H9 (cell line): ENCODE results near the gene MYH15. TPM values are rescaled to one million over a fixed set of nuclear protein-coding genes. Genes with fewer than 3 reads are reported as not detected.

Source experiments
- DNase-seq: peaks from one replicate; pipeline ENCODE4 v3.0.0-alpha.2; 2017
- H2AFZ ChIP-seq: one replicate; pipeline ENCODE4 v1.6.1; 2013; ENCODE audit warnings: mild to moderate bottlenecking, low read length, control low read depth, moderate library complexity
- H2AK5ac ChIP-seq: 2 replicates; pipeline ENCODE4 v1.6.1; 2013; ENCODE audit warnings: low read length, control low read depth, mixed read lengths; ENCODE audit not compliant: insufficient read length
- H2BK120ac ChIP-seq: one replicate; pipeline ENCODE4 v1.6.1; 2013; ENCODE audit warnings: low read depth, mild to moderate bottlenecking, low read length, control low read depth, inconsistent platforms; ENCODE audit not compliant: poor library complexity, severe bottlenecking
- H2BK12ac ChIP-seq: 2 replicates; pipeline ENCODE4 v1.6.1; 2013; ENCODE audit warnings: low read length, control low read depth, mixed read lengths, low read depth; ENCODE audit not compliant: insufficient read length
- H2BK15ac ChIP-seq: 2 replicates; pipeline ENCODE4 v1.6.1; 2013; ENCODE audit warnings: low read depth, low read length, control low read depth
- H2BK20ac ChIP-seq: one replicate; pipeline ENCODE4 v1.6.1; 2013; ENCODE audit warnings: low read depth, mild to moderate bottlenecking, low read length, control low read depth, inconsistent platforms; ENCODE audit not compliant: poor library complexity, severe bottlenecking
- H2BK5ac ChIP-seq: 2 replicates; pipeline ENCODE4 v1.6.1; 2013; ENCODE audit warnings: low read length, control low read depth, mixed read lengths; ENCODE audit not compliant: insufficient read length
- H3K14ac ChIP-seq: 2 replicates; pipeline ENCODE4 v1.6.1; 2013; ENCODE audit warnings: low read length, control low read depth; ENCODE audit not compliant: insufficient read depth
- H3K18ac ChIP-seq: 2 replicates; pipeline ENCODE4 v1.6.1; 2013; ENCODE audit warnings: low read depth, mild to moderate bottlenecking, mixed read lengths, low read length, control low read depth; ENCODE audit not compliant: insufficient read length
- H3K23ac ChIP-seq: 2 replicates; pipeline ENCODE4 v1.6.1; 2013; ENCODE audit warnings: low read length, control low read depth, mixed read lengths, low read depth; ENCODE audit not compliant: insufficient read length
- H3K23me2 ChIP-seq: 2 replicates; pipeline ENCODE4 v1.6.1; 2013; ENCODE audit warnings: low read depth, mild to moderate bottlenecking, mixed read lengths, low read length, control low read depth; ENCODE audit not compliant: insufficient read length, poor library complexity, severe bottlenecking
- H3K27ac ChIP-seq: 2 replicates; pipeline ENCODE4 v1.5.1; 2013; ENCODE audit warnings: low read length, control low read depth, mixed read lengths, low read depth; ENCODE audit not compliant: insufficient read length
- H3K27me3 ChIP-seq: 2 replicates; pipeline ENCODE4 v1.6.1; 2013; ENCODE audit warnings: low read length, control low read depth, inconsistent platforms; ENCODE audit not compliant: insufficient read depth
- H3K4ac ChIP-seq: 2 replicates; pipeline ENCODE4 v1.6.1; 2013; ENCODE audit warnings: low read depth, mild to moderate bottlenecking, control low read depth, inconsistent platforms, low read length, moderate library complexity
- H3K4me1 ChIP-seq: 2 replicates; pipeline ENCODE4 v1.6.1; 2013; ENCODE audit warnings: low read length, control low read depth, inconsistent platforms; ENCODE audit not compliant: insufficient read depth
- H3K4me2 ChIP-seq: 2 replicates; pipeline ENCODE4 v1.6.1; 2013; ENCODE audit warnings: low read length, control low read depth, mixed read lengths; ENCODE audit not compliant: insufficient read length, insufficient read depth
- H3K56ac ChIP-seq: 2 replicates; pipeline ENCODE4 v1.6.1; 2013; ENCODE audit warnings: low read depth, mild to moderate bottlenecking, mixed read lengths, low read length, control low read depth; ENCODE audit not compliant: insufficient read length
- H3K79me1 ChIP-seq: 2 replicates; pipeline ENCODE4 v1.6.1; 2013; ENCODE audit warnings: low read depth, mild to moderate bottlenecking, moderate library complexity, low read length, control low read depth, inconsistent platforms; ENCODE audit not compliant: insufficient read depth, poor library complexity, severe bottlenecking
- H3K79me2 ChIP-seq: 2 replicates; pipeline ENCODE4 v1.6.1; 2013; ENCODE audit warnings: low read length, control low read depth, inconsistent platforms; ENCODE audit not compliant: insufficient read depth
- H3K9ac ChIP-seq: 2 replicates; pipeline ENCODE4 v1.6.1; 2013; ENCODE audit warnings: low read length, control low read depth, mixed read lengths; ENCODE audit not compliant: insufficient read length; ENCODE audit errors: extremely low read depth
- H3K9me3 ChIP-seq: one replicate; pipeline ENCODE4 v1.6.1; 2013; ENCODE audit warnings: low read depth, low read length, inconsistent platforms; ENCODE audit not compliant: control insufficient read depth
- H3T11ph ChIP-seq: one replicate; pipeline ENCODE4 v1.6.1; 2013; ENCODE audit warnings: mild to moderate bottlenecking, low read length, control low read depth, inconsistent platforms
- H4K20me1 ChIP-seq: one replicate; pipeline ENCODE4 v1.6.1; 2013; ENCODE audit not compliant: control insufficient read depth, insufficient read length, insufficient read depth
- H4K5ac ChIP-seq: 2 replicates; pipeline ENCODE4 v1.6.1; 2013; ENCODE audit warnings: low read depth, mild to moderate bottlenecking, mixed read lengths, low read length, control low read depth; ENCODE audit not compliant: insufficient read length
- H4K8ac ChIP-seq: replicated peaks from 2 replicates; pipeline ENCODE4 v1.6.1; 2013; ENCODE audit warnings: low read length, control low read depth, mixed read lengths, low read depth; ENCODE audit not compliant: insufficient read length
- H4K91ac ChIP-seq: 2 replicates; pipeline ENCODE4 v1.6.1; 2013; ENCODE audit warnings: low read depth, mild to moderate bottlenecking, moderate library complexity, mixed read lengths, low read length, control low read depth; ENCODE audit not compliant: insufficient read length
- H3K27ac Mint-ChIP-seq, 3 experiments: 2 replicates in 2 of 3; 3 replicates in 1 of 3; pipeline ENCODE4 v1.8.0; 2020 to 2021; ENCODE audit warnings: mixed read lengths in 3 of 3, mild to moderate bottlenecking in 1 of 3, moderate library complexity in 1 of 3
- H3K27me3 Mint-ChIP-seq: 2 replicates; pipeline ENCODE4 v1.8.0; 2021; ENCODE audit warnings: low read depth, mild to moderate bottlenecking, moderate library complexity, mixed read lengths
- H3K36me3 Mint-ChIP-seq, 3 experiments: 2 replicates in 2 of 3; 3 replicates in 1 of 3; pipeline ENCODE4 v1.8.0; 2020 to 2021; ENCODE audit warnings: low read depth in 3 of 3, mixed read lengths in 3 of 3; ENCODE audit not compliant: insufficient read depth in 1 of 3
- H3K4me1 Mint-ChIP-seq, 2 experiments: 2 replicates each; pipeline ENCODE4 v1.8.0; 2020; ENCODE audit warnings: mixed read lengths in 2 of 2
- H3K4me3 Mint-ChIP-seq, 2 experiments: 2 replicates in 1 of 2; 3 replicates in 1 of 2; pipeline ENCODE4 v1.8.0; 2020 to 2021; ENCODE audit warnings: mild to moderate bottlenecking in 2 of 2, mixed read lengths in 2 of 2, moderate library complexity in 1 of 2
- H3K9me3 Mint-ChIP-seq, 2 experiments: 2 replicates in 1 of 2; 3 replicates in 1 of 2; pipeline ENCODE4 v1.8.0; 2020; ENCODE audit warnings: mild to moderate bottlenecking in 2 of 2, mixed read lengths in 2 of 2, moderate library complexity in 1 of 2
- CTCF ChIP-seq: fragments of 200-600 bp; sonication (generic); conservative IDR thresholded peaks from 3 replicates; pipeline ENCODE4 v1.8.0; 2021; ENCODE audit warnings: antibody characterized with exemption, mild to moderate bottlenecking
- WGBS: extraction: QIAGEN DNeasy Blood & Tissue Kit; methylation state at CpG from one replicate; pipeline ENCODE4 v1.1.7; 2013; ENCODE audit warnings: missing lambda C conversion rate, low lambda C conversion rate, mixed read lengths; ENCODE audit not compliant: insufficient read length; ENCODE audit errors: extremely low coverage; 5-methylcytosine and 5-hydroxymethylcytosine counted together
- total RNA-seq: library from RNA; stranded (reverse); gene quantifications from 2 replicates; pipeline ENCODE4 v1.2.1, GENCODE V29; 2021

The MYH15 gene
- total RNA-seq, 1 experiment from 2014 or later: 0.13 TPM

GRCh38 chr3:108345492-108346205, 164.7 kb downstream of the MYH15 start:
- Histone ChIP-seq H3K9ac (no peak overlapping the region), H4K5ac (no peak overlapping the region), H2AFZ (no peak overlapping the region), H3K56ac (no peak overlapping the region), H2BK5ac (no peak overlapping the region), H3K27me3 (no peaks in the 10 kb centered on the region), H3K4me1 (no peaks in the 10 kb centered on the region), H2BK120ac (no peak overlapping the region), H3K4ac (no peak overlapping the region), H4K91ac (no peak overlapping the region), H4K20me1 (no peaks in the 10 kb centered on the region), H3K79me2 (no peaks in the 10 kb centered on the region), H3K9me3 (no peaks in the 10 kb centered on the region), H3K27ac (no peak overlapping the region), H3K14ac (no peak overlapping the region), H2AK5ac (no peak overlapping the region), H3K23me2 (no peaks in the 10 kb centered on the region), H3K18ac (no peak overlapping the region), H2BK20ac (no peak overlapping the region), H3T11ph (no peak overlapping the region), H3K79me1 (no peaks in the 10 kb centered on the region), H2BK15ac (no peak overlapping the region), H3K4me2 (no peak overlapping the region), H4K8ac (no peak overlapping the region), H3K23ac (no peak overlapping the region), H2BK12ac (no peak overlapping the region)
- WGBS: no CpG with 5 or more reads among the region's 6 CpGs
- no peak for DNase-seq
- Mint-ChIP-seq H3K36me3 (no peaks in the 10 kb centered on the region; a peak in 1 of 7 replicates), H3K27me3 (no peaks in the 10 kb centered on the region), H3K4me1 (peaks cover 3 to 5% of the 10 kb centered on the region in 2 experiments), H3K9me3 (peaks cover 0 to 3% of the 10 kb centered on the region in 2 experiments; a peak in 1 of 5 replicates), H3K4me3 (no peak overlapping the region), H3K27ac (0 out of 7 replicates have a peak overlapping the region, but pooled peaks of 1 of the 3 experiments have one; percentile 7)
- no peak for TF ChIP-seq CTCF
